ENCODE measurements around the gene COL2A1.

COL2A1 gene

DNA sequence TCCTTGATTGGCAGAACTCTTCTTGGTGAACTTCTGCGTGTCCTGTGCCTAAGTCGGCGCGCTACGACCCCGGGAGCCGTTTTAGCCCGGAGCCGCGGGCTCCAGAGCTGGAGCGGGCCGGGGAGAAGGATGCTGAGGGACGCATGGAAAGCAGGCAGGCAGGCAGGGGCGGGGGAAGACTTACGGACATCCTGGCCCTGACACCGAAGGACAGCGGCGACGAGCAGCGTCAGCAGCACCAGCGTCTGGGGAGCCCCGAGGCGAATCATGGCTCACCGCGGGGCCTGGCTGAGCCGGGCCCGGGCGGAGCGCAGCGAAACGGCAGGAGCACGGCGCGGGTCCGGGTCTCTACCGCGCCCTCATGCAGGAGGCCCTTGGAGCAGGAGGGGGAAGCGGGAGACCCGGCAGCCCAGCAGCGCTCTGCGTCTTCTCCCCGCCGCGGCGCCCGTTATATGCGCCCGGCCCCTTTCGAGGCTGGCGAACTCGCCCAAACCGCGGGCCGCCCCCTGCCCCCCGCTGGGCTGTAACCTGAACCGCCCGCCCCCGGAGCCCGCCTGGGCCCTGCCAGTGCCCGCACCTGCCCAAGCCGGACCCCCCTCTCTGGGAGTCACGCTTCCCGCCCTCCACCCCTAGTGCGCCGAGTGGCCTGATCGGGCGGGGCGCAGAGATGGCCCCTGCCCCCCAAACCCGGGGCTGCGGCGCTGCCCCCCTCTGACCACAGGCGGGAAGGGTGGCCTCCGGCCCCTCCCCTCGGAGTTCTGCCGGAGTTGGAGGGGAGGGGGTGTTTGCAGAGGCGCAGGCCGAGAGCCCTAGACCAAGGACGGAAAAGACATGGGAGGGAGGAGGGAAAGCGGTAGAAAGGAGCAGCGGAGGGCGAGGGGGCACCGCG is at the start of gene COL2A1:
Gene COL2A1 (minus strand): TSS at position 424 of the 889 bp plus-strand sequence. CDS start 155 bp downstream, at position 269.
- no peak for DNase-seq (ENCODE audit: low read depth in 2 of 2)

DNA sequence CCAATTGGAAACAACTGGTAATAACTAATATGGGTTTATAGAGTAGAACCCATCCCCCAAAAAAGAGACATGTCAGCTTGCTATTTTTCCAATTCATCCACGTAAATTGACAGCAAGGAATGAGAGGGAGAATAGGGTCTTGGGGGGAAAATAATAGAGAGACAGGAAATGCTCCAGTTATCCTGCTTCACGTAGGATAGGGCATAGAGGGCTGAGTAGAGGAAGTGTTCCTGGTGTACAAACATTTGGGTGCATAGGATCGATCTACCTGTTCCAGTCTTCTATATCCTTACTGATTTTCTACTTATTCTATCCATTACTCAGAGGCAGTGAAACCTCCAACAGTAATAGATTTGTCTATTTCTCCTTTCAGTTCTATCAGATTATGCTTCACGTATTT is 49.6 kb upstream of the COL2A1 start:
- DNase-seq (ENCODE audit: low read depth in 2 of 2): no peak

DNA sequence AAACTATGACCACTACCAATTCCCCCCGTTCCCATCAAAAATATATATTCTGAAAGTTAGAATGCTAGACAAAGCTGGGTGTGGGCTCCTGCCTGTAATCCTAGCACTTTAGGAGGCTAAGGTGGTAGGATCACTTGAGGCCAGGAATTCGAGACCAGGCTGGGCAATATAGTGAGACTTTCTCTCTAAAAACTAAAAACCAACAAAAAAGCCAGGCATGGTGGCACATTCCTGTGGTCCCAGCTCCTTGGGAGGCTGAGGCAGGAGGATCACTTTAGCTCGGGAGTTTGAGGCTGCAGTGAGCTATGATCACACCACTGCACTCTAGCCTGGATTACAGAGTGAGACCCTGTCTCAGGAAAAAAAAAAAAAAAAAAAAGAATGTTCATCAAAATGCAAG is 48.8 kb upstream of the COL2A1 start:
- no peak for DNase-seq (ENCODE audit: low read depth in 2 of 2)

- no peak for DNase-seq (ENCODE audit: low read depth in 2 of 2)
Observed at GRCh38 chr12:48051681-48052080, 47.4 kb upstream of the COL2A1 start.

GRCh38 chr12:48050174-48050573 is 45.9 kb upstream of the COL2A1 start:
- no peak for DNase-seq (ENCODE audit: low read depth in 2 of 2)

- DNase-seq (ENCODE audit: low read depth in 2 of 2): no peak
Observed at GRCh38 chr12:48045965-48046518, 41.8 kb upstream of the COL2A1 start.

DNA sequence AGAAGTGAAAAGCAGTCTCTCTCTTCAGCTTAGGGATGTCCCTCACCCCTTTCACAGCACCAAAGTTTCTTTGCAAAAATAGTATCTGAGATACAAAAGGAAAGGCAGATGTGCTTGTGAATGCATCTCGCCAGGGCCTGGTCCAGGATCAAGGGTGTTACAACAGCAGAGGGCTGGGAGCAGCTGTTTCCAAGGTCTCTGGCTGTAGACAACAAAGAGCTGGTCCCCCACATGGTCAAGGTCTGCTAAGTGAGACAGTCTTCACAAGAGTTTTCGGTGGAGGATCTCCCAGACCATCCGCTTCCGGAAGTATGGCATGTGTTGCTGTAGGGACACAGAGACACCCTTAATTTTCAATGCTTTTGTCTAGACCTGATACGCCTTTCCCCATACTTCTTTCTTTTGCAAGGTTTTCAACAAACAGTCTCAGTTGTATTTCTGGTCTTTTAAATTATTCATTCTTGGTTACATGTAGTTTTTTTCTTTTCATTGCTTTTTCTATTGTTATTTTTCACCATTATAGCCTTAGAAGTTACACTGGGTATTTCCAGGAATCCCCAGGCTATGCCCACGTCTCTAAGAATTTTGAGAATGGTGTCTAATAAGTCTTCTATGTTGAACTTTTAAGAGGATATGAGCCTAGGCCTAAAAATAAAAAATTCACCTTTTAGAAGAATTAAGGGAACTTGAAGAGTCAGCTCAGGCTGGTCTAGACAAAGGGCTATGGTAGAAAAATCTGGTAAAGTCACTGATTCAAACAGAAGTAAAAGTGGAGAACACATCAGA is 41.0 kb upstream of the COL2A1 start:
- DNase-seq (ENCODE audit: low read depth in 2 of 2): no peak

- DNase-seq (ENCODE audit: low read depth in 2 of 2): no peak
Observed at GRCh38 chr12:48044396-48044795, 40.1 kb upstream of the COL2A1 start.

DNA sequence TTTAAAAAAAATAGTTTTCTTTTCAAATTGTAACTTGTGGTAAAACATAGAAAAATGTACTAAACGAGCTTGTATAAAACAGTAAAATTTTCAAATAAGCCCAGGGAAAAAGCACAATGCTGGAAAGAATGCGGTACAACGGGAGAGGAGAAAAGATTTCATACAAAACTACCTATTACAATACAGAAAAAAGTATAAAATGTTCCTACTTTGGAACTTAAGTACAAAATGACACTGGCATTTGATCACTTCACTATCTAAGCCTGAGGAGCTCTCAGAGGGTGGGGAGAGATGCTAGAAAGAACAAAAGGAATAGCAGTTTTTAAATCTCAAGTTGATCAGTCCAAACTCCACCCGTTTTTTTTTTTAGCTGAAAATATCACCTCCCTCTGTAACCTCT is 39.5 kb upstream of the COL2A1 start:
- DNase-seq (ENCODE audit: low read depth in 2 of 2): no peak

- DNase-seq (ENCODE audit: low read depth in 2 of 2): no peak
Observed at GRCh38 chr12:48041591-48042423, 37.5 kb upstream of the COL2A1 start.

- DNase-seq (ENCODE audit: low read depth in 2 of 2): no peak
Observed at GRCh38 chr12:48040354-48040753, 36.1 kb upstream of the COL2A1 start.

- no peak for DNase-seq (ENCODE audit: low read depth in 2 of 2)
Observed at GRCh38 chr12:48039151-48039550, 34.9 kb upstream of the COL2A1 start.

DNA sequence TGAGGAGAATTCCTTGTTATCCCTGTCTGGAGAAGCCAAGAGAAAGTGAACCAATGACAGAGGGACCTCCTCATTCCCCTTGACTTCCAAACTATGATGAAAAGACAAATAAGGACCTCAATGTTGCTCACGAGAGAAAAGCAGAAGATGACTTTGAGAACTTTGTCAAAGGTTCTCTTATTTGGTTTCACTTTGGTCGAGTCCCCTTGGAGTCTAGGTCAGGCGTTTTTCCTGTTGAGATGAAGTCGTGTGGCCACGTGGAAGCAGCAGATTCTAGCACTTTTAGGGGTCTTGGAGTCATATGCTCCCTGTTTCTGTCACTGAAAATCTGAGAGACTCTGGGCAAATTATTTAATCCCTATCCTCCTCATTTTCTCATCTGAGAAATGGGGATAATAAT is 33.8 kb upstream of the COL2A1 start:
- DNase-seq (ENCODE audit: low read depth in 2 of 2): no peak

GRCh38 chr12:48037267-48037915 is 33.1 kb upstream of the COL2A1 start:
- DNase-seq (ENCODE audit: low read depth in 2 of 2): no peak

DNA sequence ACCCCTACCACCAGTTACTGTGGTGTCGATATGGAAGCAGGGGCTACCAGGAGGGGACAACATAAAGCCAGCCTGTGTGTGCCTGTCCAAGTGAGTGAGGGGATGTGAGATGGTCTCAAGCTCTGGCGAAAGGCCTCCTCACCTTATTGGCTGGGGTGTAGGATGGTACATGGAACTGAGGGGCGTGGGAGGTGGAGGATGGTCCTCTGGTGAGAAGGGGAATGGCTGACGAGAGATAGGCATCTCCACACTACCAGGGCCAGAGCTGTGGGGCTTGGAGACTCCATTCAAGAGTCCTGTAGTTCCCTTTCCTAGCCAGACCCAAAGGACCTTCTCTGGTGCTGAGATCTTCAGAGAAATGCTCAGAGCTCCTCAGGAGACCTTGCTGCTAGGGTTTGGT is 32.5 kb upstream of the COL2A1 start:
- no peak for DNase-seq (ENCODE audit: low read depth in 2 of 2)

- DNase-seq (ENCODE audit: low read depth in 2 of 2): no peak
Observed at GRCh38 chr12:48034835-48035805, 30.8 kb upstream of the COL2A1 start.

DNA sequence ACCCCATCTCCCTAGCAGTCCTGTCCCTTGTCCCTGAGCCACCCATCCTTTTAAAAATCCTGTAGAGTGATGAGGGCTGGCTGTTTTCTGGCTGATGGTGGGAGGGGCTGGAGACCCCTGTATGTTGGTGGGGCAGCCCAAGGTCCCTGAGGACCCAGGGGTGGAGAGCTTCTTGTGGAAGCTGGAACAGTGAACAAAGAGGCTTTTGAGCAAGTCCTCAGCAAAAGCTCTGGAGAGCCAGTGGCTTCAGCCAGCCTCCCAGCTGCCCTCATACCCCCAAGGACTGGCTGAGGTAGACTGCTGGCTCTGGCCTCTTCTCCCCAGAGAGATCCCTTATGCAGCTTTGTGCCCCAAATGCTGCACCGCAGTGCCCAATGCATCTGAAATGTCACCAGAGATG is 29.2 kb upstream of the COL2A1 start:
- DNase-seq (ENCODE audit: low read depth in 2 of 2): no peak

DNA sequence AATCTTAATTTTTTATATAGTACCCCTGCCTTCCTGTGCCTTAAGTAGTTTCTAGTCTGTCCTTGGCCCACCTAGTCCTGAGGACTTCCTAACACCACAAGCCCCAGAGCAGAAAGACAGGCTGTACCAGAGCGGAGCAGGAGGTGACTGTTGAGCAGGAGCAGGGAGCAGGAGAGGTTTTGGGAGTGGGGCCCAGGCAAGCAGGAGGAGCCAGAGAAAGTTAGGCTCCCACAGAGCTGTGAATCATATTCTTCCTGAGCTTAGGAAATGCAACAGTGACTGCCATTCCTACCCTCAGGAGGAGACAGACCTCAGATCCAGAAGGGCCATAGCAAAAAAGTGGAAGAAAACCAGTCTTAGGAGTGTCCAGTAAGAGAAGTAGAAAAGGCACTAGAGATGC is 28.3 kb upstream of the COL2A1 start:
- no peak for DNase-seq (ENCODE audit: low read depth in 2 of 2)

DNA sequence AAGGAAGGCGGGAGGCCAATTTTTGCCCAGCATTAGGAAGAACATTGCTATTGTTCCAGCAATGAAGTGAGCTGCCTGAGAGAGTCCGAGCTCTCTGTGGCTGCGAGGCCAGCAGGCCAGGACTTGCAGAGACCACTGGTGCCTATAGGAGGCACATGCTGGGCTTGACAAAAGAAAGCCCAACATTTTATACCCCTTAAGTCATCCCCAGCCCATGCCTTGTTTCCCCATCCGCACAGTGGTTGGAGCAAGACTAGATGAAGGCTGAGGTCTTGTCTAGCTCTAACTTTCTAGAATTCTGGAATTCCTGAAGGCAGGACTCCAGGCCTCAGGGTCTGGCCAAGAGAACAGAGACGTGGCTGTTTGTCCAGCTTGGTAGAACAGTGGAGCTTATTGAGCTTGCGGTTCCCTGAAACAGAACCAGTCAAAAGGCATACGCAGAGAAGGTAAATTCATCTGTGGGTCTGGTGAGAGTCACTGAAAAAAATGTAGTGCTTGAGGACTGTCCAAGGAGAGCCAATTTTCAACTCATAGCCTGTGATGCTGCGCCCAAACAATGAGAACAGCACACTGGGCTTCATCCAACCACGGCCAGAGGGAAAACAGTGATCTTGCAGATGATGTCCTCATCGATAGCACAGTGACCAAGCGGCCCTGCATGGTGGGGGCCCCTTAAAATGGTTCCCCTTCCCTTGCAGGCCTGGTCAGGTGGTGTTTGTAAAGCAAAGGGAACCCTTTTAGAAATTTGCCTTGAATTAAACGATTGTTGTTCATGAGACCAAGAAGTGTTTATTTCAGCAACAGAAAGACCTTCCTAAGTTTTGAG is 27.1 kb upstream of the COL2A1 start:
- no peak for DNase-seq (ENCODE audit: low read depth in 2 of 2)

Measured in stimulated activated CD8-positive, alpha-beta memory T cell treated with anti-CD3 and anti-CD28 coated beads, Interleukin-15, amount 100 ng/mL, for 48 hours (primary cell).